ENCODE results near the gene RAPGEF6.

GRCh38 chr5:131542723-131543122, 92.3 kb downstream of the RAPGEF6 start:
- TF ChIP-seq CTCF (IDR thresholded peaks at IDR 0.05) (no peak), POLR2A (IDR thresholded peaks at IDR 0.05) (no peak)
